ENCODE data around the gene DLX2. TPM values are rescaled to one million over a fixed set of nuclear protein-coding genes. Genes with fewer than 3 reads are reported as not detected.

Gene DLX2
- total RNA-seq, 2 donors from 2014 or later: not detected

DNA sequence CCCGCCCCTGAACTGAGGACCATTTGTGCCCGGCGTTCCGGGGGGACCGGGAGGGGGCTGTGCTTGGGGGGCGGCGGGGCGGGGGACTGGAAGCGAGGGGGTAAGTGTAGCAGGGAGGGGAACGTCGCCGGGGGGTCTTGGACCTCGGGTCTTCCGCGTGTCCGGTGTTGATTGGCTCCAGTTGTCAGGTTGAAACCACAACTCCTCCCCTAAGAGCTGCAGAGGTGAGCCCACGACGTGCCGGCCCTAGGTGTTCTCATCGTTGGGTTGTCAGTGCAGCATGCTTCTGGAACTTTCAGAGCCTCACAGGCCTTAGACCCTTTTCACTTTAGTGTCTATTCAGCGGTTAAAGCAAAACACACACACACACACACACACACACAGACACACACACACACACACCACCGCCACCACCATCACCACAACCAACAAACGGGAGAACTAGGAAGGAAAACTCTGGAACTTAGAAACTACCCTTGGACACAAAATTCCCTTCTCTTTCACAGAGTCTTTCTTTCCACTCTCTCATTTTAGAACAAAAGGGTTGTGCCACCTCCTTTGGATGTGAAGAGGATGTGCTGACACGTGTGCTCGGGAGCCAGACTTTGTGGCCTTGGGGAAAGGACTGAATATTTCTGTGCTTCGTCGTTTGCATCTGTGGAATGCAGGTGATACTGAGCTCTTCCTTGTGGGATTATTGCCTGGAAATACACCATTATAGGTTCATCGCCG is 6.7 kb upstream of the DLX2 start:
- DNase-seq (no peak), ATAC-seq (no peak)
- intact Hi-C loops (cut with DNase I): loop anchor here in 1 of 2 donors (10.0 kb wide), 2 partner anchors 295 to 515 kb away; no protein-coding TSS in a partner anchor

GRCh38 chr2:172108587-172108930 is 5.9 kb upstream of the DLX2 start:
- no peak for DNase-seq
- no peak for ATAC-seq
- intact Hi-C loops (cut with DNase I): loop anchor here in 1 of 2 donors (10.0 kb wide), 2 partner anchors 294 to 514 kb away; no protein-coding TSS in a partner anchor

DNA sequence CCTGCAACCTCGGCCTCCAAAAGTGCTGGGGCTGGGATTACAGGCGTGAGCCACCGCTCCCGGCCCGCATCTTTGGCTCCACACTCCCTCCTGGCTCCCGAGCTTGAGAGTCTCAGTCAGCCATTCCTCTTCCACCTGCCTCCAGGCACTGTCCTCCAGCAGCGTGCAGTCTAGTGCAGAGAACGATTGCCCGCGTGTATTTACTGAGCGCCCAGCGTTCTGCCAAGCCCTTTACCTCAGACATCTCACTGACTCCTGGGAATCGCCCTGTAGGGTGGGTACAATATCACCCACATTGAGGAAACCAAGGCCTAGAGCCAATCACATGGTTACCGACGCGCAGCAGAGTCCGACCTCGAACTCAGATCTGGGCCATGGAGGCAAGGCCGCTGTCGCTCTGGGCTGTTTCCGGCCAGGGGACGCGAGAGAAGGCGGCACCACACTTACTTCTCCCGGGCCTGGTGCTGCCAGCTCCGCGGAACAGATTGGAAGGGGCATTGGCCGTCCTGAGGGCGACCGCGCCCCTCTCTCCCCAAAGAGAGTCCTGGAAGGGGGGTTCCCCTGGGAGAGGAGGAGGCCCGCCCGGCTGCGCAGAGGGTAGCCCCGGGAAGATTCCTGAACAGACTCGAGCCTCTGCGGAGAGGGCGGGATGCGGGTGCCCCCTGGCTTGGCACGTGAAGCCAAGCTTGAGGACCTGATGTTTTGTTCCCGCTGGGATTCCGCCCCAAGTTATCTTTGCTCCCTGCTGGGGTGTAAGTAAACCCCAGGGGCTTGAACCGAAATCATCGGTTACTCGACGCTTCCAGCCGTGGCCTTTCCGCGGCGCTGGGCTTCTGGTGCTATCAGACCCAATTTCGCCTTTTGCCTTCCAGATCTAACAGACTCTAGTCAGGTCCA is 5.2 kb upstream of the DLX2 start:
- intact Hi-C loops (cut with DNase I): loop anchor here in 1 of 2 donors (10.0 kb wide), 2 partner anchors 293 to 513 kb away; no protein-coding TSS in a partner anchor
- ATAC-seq (no peak), DNase-seq (no peak)

DNA sequence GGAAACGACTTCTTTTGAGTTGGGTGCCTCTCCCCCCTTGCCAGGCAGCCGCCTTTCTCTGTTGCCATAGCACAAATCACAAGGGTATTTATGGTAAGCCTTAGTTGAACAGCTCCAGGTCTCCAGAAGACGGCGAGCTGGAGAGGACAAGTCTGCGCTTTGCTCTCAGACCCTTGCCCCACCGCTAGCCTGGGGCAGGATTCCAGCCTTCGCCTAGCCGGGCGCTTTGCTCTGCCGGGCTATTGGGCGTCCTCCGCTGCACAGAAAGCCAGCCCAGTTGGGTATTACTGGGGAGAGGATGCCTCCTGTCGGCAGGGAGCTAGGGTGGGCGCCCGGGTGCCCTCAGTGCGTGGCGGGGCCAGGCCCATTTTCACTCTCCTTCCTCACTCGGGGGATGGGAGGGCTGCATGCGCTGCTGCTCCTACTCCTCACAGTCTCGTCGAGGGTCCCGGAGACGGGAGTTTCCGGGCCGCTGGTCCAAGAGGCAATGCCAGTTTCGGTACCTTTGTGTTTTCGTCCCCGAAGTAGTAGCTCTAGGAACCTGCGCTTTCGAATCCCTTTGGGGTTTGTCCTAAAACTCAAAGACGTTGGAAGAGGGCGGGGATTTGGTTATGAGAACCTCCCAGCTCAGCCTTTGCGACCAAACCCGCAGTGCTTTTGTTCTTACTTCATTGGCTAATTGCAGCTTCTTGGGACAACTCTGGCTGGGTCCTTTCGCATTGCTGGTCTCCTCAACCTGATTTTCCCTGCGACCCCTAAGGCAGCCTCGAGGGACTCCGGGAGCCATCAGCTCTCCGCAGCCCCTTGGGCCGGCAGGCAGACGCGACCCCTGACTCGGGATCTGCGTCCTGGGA is 3.6 kb upstream of the DLX2 start:
- ATAC-seq: no peak
- intact Hi-C loops (cut with DNase I): loop anchor here in 1 of 2 donors (10.0 kb wide), 2 partner anchors 292 to 512 kb away; no protein-coding TSS in a partner anchor
- DNase-seq: no peak

DNA sequence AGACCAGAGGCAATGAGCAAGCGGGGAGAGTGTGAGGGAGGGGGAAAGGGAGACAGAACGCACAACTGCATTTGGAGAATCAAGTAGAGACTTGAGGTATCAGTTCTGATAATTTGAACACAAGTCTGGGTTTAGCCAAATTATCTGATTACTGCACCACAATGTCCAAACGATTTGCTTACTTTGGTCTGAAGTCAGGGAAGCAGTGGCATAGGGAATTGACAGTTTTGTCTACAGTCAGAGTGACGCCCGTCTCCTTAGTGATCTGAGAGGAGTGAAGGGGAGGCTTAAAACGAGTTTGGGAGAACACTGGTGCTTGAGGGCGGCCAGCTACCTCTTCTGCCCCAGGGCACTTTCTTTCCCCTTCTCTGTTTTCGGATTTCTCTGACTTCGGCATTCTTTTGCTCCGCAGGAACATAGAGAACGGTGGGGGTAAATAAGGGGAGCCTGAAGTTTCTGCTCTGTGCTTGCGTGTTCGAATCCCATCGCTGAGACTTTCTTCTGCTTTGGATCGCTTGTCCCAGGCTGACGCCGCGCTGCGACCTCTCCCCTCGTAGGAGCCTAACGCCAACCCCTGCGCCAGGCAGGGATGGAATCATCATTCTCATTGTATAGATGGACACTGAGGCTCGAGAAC is 2.9 kb upstream of the DLX2 start:
- no peak for ATAC-seq
- intact Hi-C loops (cut with DNase I): loop anchor here in 1 of 2 donors (10.0 kb wide), 2 partner anchors 291 to 511 kb away; no protein-coding TSS in a partner anchor
- no peak for DNase-seq

GRCh38 chr2:172103471-172104272 is 972 bp upstream of the DLX2 start:
- intact Hi-C loops (cut with DNase I): loop anchor here in 1 of 2 donors (10.0 kb wide), 2 partner anchors 289 to 509 kb away; no protein-coding TSS in a partner anchor
- peak; percentile 39 to 68 for ATAC-seq
- DNase-seq: peak; percentile 84

DNA sequence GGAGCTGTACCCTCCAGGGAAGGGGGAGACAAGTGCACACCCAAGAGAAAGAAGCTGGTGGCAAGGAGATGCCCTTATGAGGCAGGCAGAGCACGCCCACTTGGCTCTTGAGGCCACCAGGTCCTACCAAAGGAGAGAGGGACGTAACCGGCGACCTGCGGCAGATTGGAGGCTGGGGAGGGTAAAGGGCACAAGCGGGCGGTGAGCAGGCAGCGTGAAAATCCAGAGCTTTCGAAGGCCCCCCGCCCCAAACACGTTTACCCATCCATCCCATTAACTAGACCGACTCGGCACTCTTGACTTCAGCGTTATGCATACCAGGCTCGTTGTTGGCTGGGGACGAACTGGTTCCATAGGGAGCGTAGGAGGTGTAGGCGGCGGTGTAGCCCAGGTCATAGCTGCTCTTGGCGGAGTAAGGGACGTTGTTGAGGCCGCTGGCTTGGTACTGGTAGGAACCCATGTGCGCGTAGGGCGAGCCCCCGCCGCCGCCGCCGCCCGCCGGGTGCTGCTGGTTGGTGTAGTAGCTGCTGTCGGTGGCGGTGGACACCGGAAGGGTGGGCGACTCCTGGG is 794 bp downstream of the DLX2 start:
- ATAC-seq (peak in 1 of 2 donors; percentile 1), DNase-seq (no peak)
- intact Hi-C loops (cut with DNase I): loop anchor here in 1 of 2 donors (10.0 kb wide), 2 partner anchors 287 to 507 kb away; no protein-coding TSS in a partner anchor

DNA sequence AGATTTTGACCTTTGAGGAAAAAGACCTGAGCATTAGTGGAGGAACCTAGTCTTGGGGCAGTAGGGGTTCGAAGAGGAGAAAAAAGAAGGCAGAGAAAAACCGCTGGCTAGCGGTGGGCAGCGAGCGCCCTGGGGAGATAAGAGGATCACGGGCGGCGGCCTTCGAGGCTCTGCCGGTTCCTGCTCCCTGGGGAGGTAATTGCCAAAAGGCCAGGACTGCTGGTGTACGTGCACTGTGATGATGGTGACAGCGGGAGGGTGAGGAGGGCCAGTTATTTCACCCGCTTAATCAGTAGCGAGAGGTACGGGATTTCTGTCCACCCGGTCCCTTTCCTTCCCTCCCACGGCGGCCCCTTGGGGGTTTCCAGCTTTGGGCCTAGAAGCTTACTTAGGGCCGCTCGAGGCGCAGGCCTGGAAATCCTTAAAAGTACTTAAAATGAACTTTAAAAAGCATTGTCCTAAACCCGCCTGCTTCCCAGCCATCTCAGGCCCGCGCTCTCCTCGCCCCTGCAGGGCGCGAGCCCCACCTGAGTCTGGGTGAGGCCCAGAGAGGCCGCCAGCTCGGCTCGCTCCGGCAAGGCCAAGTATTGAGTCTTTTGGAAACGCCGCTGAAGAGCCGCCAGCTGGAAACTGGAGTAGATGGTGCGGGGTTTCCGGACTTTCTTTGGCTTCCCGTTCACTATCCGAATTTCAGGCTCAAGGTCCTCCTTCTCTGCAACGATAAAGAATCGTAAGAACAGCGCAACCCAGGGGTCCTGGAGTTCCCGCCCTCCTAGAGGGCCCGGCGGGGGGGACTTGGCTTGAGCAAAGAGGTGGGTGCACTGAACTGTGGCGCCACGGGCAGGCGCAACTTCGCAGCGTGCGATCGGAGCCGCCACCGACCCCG is 1.5 kb downstream of the DLX2 start:
- ATAC-seq (no peak), DNase-seq (no peak)
- intact Hi-C loops (cut with DNase I): loop anchor here in 1 of 2 donors (10.0 kb wide), 2 partner anchors 286 to 506 kb away; no protein-coding TSS in a partner anchor

- intact Hi-C loops (cut with DNase I): loop anchor here in 1 of 2 donors (10.0 kb wide), 2 partner anchors 286 to 506 kb away; no protein-coding TSS in a partner anchor
Measured at GRCh38 chr2:172100080-172100934, 2.4 kb downstream of the DLX2 start.

GRCh38 chr2:172099472-172100079 is 3.1 kb downstream of the DLX2 start:
- intact Hi-C loops (cut with DNase I): loop anchor here in 1 of 2 donors (10.0 kb wide), 2 partner anchors 285 to 505 kb away; no protein-coding TSS in a partner anchor
- DNase-seq (no peak), ATAC-seq (no peak)

More at GRCh38 chr2:172100080-172100934, 2.4 kb downstream of the DLX2 start:
- DNase-seq (no peak), ATAC-seq (no peak)

- peak; percentile 62 for DNase-seq
- ATAC-seq: peak in 1 of 2 donors; percentile 66
- intact Hi-C loops (cut with DNase I): no loop called here
Measured at GRCh38 chr2:172098650-172099471, 3.8 kb downstream of the DLX2 start.

DNA sequence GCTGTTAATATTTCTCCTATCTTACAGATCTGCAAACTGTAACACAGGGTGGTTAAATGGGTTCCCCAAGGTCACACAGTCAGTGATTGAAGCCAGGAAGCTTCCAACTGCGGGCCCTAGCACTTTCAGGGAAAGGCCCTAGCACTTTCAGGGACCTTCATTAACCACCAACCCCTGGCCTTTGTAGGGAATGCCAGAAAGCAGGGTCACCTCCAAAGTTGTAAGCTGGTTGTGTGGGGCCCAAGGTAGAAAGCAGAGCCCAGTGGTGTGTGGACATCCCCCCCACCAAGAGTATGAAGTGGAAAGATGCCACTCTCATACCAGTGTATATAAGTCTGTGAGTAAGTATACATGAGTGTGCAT is 4.4 kb downstream of the DLX2 start:
- intact Hi-C loops (cut with DNase I): no loop called here
- ATAC-seq (no peak), DNase-seq (no peak)

DNA sequence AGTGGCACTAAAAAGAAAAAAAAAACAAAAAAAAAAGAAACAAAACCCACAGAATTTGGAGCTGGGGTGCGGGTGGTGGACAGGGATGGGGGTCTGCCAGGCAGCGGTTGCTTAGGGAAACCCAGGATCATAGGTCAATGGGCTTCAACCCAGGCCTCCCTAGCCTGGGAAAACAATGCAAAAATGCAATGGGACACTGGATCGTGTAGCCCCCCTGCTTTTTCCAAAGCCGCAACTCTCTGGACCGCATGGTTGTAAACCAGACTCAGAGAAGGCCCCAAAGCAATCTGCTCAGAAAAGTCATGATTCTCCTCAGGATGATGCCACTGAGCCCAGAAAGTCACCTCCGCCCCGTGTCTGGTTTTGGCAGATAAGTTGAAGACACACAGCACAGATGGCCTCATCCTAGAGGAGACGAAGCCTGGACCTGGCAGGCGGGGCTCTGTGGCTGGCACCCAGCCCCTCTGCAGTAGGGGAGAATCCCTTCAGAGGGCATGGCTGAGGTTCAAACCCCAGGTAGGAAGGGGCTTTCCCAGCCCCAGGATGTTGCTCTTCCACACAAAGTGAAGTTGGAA is 5.1 kb downstream of the DLX2 start:
- no peak for DNase-seq
- intact Hi-C loops (cut with DNase I): no loop called here
- no peak for ATAC-seq
